GM18507 (cell line): ENCODE measurements around the gene DARS1.

Source experiments
- DNase-seq: peaks from one replicate; pipeline ENCODE4 v3.0.0; 2011; ENCODE audit warnings: low read depth; ENCODE audit not compliant: insufficient read length; ENCODE audit errors: extremely low spot score
- FAIRE-seq: peaks from 2 replicates; lab custom pipeline; 2011; peaks lifted over from hg19 to GRCh38; lab: Jason Lieb, UNC

Gene DARS1

DNA sequence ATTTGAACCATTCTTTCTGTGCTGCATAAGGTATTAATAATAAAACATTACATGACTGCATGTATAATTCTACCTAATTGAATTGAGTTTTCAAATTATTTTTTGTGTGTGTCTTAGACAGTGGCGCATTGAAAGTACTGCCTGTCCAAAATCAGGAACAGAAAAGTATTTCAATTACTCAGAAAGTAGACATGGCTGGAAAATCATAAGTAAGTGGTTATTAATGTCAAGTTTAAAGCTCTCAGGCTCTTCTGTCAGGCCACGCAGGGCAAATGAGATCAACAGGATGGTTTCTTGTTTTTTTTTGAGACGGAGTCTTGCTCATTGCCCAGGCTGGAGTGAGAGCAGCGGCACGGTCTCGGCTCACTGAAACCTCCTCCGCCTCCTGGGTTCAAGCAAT lies 32.4 kb upstream of the DARS1 start:
- FAIRE-seq (no peak), DNase-seq (no peak)

DNA sequence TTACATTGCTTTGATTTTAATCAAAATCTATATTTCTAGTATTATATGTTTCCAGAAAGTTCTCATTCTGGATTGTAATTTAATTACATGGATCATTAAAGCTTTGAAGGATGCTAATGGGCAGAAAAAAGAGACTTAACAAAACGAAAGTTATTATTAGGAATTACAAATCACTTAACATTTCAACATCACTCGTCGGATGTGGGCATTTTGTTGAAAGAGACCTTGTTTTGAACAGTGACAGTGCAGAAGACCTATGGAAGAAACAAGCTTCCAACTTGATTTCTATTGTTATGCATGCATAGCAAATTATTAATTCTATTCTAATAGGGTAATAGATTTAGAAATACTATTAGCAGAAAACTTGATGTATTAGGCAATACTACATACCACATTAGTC lies 31.4 kb upstream of the DARS1 start:
- DNase-seq, result no peak

DNA sequence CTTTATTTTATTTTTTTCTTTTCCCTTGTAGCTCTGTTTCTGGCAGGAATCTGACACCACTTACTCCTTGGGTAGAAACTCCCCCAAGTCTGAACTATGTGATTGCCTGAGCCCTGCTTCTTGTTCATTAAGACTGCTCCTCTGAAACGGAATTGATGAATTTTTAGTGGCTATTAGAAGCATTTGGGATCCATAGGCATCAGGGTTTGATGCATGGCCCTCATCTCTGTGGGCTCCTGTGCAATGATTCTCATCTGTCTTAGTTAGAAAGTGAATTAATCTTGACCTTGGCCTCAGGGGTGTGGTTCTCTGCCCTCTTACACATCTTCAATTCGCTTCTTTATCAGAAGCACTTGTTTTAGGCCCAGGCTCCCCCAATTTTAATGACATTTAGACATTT lies 31.0 kb upstream of the DARS1 start:
- FAIRE-seq (no peak), DNase-seq (no peak)

More for the DNA sequence above, 31.4 kb upstream of the DARS1 start:
- no peak for FAIRE-seq

DNA sequence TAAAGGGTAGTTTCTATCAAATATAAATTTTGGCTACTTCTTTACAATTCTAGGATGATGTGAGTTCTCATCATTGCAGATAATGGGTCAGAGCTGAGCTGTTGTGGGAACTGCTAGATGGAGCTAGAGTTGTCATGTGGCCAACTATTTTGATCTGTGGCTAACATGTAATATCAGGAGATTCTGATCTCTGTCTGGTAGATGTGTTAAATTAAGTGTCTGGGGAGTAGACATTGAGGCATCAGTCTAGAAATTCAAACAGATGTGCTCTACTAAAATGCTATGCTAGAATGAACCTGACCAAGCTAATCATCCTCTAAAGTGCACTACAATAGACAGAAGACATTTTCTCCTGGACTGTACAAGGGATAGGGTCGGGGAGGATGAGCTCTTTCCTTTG lies 30.3 kb upstream of the DARS1 start:
- DNase-seq (no peak), FAIRE-seq (peak; percentile 78)

DNA sequence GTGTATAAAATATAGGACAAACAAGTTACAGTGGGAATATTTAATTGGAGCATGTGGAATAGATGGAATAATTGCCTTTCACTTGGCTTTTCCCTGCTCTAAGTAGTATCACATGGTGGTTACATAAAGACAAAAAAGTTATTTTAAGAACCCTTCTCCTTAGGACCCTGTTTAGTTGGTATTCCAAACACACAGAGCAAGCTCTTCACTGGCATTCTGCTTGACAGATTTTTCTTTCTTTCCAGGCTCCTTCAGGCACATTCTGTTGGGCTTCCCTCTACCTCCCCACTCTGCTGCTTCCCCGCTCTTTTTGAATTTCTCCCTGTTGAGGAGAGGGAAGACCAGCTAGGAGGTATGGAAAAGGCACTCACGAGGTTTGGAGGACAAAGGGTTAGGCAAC lies 29.0 kb upstream of the DARS1 start:
- FAIRE-seq, result no peak
- no peak for DNase-seq

DNA sequence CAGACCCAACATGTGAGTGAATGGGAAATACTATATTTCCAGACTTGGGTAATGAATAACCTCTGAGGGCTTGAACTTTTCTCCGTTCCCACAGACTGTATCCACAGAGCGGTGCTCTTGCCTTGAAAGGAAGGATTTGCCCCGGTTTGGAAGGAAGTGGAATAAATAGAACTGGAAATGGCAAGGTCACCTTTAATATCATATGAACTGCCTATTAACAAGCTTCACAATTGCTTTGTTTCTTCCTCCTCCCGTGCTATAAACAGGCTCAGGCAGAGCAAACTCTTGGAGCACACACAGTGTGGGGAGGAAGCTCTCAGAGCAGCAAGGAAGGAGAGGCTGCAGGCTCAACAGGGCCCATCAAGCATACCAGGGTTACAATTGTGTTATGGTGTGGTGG lies 28.5 kb upstream of the DARS1 start:
- DNase-seq (no peak), FAIRE-seq (no peak)

DNA sequence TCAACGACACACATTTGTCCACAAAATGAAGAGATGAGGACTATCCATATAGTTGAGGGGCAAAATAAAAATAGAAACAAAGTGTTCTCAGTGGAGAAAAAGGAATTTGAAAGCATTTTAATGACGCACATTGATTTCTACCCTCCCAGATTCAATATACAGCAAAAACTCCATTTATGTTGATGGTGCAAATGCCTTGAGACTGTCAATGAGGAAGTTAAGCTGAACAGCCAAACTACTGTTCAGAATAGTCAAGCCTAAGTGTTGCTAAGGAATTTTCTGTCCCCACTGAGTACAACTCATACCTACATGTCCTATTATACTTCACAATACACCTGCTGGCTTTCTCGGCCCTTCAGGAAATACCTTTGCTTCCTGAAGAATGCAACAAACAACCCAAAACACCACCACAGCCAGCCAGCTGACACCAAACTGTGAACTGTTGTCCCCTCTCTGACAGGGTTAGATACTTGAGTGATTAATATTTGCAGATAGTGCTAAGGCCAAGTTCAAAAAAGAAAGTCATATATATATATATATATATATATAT lies 27.8 kb upstream of the DARS1 start:
- FAIRE-seq (no peak), DNase-seq (no peak)

DNA sequence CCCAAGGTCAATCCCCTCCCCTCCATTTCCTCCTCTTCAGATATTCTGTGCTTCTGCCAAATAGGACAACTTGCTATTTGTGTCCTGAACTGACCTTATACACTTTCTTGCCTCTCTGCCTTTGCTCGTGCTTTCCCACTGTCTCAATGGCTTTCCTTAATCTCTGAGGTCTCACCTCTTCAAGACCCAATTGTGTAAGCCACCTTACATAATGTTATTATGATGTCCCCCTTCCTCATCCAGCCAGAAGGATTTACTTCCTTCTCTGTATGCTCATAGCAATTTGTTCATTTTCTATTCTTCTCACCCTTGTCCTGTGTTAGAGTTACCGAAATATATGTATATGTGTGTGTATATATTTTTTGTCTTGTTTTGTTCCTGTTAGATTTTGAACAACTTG lies 26.9 kb upstream of the DARS1 start:
- DNase-seq, result no peak
- FAIRE-seq, result no peak

DNA sequence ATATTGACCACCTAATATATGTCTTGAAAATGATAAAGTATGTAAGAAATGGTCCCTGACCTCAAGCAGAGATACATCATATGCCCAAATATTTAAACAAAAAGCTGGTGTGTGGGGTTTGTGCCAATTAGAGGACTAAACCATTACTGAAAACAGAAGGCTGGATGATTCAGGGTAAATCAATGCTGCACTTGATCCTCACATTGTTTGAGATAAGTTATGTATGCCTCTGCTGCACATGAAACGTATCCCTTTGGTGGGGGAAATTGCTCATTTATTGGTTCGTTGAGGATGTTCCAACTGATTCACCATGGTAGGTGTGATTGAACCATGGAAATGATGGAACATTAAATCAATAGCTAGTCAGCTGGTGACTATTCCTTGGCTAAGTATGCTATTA lies 24.7 kb upstream of the DARS1 start:
- DNase-seq, result no peak
- FAIRE-seq, result no peak

DNA sequence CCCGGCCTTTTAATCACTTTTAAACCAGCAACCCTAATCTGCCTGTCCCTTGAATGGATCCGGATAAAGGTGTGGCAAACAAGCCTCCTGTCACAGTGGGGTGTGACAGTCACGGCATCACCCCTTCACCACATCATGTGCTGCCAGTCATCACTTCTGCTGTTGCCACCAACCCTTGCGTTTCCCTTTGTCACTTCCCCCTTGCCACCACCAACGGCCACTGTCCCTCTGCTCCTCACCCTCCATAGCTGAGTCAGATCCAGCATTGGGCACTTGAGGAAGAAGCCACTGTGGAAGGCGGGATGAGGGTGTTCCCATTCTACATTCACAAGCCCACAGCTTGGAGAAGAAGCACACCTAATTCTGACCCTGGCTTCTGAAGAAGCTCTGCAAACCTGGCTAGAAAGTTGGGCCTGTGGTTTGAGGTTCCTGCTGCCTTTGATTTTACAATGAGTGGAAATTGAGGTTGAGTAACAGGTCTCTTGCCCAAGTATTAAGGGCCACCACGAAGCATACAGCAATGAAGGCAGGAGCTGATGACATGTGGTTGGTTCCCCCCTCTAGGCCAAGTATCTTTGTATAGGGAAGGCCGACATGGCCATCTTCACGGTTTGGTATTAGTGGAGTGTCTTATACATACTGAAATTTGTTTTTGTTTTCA lies 22.9 kb upstream of the DARS1 start:
- FAIRE-seq, result peak; percentile 15
- DNase-seq, result no peak

DNA sequence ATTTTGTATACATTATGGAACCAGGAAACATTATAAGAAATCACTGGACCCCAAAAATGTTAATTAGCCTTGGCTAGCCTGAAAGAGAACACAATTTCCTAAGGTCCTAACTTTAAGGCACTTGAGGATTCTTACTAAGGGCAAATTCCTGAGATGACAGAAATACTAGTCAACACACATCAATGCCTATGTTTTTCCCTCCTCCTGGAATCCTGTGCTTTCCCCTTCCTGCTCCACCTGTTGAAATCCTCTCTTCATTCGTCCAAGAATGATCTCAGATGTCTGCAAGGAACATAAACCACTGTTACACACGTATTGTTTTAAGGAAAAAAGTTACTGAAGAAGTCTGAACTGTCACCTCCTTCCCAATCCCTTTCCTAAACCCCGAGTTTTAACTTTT lies 21.2 kb upstream of the DARS1 start:
- FAIRE-seq (no peak), DNase-seq (no peak)

DNA sequence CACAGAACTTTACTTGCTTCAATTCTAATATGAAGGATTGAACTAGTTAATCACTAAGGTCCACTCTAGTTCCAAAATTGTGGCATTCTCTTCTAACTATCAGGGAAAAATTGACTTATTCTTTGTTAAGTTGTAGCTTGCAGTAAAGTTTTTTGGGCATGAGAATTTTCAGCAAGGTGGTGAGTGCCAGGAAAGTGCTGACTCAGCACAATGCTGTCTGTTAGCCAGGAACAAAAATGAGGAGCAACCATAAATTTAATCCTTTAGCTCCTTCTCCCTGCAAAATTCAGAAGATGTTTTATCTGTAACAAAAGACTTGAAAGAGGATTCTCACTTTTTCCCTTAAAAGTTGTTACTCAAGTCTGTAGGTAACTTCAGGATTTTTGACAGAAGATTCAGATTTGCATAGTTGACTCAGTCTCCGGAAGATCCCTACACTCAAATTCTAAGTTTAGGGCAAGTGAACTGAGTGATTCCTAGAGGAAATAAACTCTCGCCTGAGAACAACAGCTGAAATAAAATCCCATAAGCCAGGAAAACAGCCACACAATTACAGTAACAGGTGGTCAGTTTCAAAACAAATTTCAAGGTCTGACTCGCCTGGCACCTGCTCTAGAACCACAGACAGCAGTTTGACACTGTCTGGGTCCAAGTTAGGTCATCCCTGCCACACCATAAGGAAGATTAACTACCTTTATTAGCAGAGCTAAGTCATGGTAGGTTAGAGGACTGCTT lies 20.2 kb upstream of the DARS1 start:
- FAIRE-seq, result peak; percentile 76
- no peak for DNase-seq

DNA sequence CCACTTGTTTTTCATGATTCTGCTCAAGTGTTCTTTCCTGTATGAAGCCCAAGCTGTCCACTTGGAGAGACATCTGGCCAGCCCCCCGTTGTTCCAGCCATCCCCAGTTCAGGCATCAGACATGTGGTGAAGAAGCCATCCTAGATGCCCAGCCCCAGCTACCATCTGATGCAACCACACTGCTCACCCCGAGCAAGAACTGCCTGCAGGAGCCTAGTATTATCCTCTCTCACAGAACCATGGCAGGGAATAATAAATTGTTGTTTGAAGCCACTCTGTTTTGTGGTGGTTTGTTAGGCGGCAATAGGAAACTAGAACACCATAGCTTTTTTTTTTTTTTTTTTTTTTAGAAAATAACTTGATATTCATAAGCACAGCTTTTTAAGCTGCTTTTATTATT lies 19.5 kb upstream of the DARS1 start:
- FAIRE-seq (no peak), DNase-seq (no peak)

DNA sequence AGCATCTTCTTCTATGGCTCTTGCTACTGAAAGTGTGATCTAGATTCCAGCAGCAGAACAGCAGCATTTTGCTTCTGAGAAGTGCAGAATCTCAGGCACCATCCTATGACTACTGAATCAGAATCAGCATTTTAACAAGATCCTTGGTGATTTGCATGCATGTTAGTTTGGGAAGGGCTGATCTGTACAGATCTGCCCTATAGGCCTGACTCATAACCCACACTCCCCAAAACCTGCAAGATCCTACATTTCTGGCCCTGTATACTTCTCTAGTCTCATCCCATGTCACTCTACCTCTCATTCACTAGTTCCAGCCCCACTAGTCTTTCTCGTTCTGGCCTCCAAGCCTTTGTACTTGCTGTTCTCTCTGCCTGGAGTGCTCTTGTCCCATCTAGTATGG lies 15.7 kb upstream of the DARS1 start:
- DNase-seq (no peak), FAIRE-seq (peak; percentile 29)

DNA sequence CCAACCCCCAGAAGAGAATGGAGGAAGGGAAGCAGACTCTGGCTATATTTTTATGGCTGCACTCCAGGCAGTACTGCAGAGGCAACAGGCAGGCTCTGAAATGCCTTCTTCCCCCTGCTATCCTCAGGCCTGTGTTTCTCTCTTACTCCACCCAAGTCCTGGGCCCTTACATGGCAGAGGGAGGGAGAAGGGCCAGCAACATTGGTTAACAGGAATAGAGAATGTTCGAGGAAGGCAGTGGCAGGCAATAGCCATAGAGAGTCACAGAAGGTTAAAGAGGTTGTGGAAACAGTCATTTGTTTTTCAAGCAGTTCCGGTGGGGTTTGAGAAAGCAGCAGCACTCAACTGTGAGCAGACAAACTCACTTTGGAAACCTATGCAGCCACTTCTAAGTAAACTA lies 15.1 kb upstream of the DARS1 start:
- FAIRE-seq, result peak; percentile 56
- DNase-seq, result no peak

DNA sequence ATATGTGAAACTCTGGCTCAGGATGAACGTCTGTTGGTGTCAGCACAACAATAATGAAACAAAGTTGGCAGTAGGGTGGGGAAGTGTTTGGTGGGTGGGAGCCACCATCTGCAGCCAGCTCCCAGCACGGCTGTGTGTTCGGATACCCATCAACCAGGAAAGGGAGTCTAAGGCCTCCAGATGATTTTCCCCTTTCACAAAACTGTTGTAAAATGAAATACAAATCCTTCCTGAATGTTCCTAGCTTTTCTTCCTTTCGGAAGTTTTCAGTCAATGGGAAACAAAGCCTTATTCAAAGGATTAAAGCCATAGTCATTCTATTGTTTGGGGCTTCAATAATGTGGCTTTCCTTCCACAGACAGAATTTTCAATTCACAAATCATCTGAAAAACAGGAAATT lies 14.5 kb upstream of the DARS1 start:
- no peak for FAIRE-seq
- DNase-seq, result no peak

DNA sequence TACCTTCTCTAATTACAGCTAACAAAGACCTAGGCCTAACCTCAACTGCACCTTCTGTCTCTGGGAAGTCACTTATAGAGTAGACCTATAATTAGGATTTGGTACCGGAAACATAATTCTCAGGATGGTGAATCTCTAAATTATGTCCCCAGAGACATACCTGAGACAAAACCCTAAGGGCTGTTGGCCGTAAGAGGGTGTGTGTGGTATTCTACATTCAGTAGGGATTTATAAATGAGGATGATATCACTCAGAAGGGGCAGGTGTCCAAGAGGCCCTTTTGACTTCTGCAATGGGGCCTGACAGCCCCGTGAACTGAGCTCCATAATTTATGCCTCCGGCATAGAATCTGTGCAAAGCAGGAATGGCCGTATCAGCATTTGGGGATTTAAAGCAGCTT lies 13.5 kb upstream of the DARS1 start:
- FAIRE-seq, result no peak
- DNase-seq, result no peak

DNA sequence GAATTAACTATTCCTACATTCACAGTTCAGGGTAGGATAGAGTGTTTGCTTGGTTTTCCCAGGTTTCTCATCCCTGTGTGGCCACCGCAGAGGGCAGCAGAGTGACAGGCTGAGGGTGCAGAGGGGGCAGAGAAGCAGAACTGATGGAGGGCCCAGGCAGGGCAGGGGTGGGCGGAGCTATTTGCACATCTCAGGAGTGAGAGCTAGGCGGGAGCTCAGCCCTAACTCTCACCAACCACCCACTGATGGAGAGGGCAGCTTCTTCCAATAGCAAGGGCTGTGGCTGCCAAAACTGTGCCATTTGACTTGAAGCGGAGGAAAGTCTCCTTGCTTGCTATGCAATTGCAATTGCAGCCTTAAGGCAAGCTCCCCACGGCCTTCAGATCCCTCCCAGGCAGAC lies 12.0 kb upstream of the DARS1 start:
- DNase-seq, result no peak
- peak; percentile 44 for FAIRE-seq

DNA sequence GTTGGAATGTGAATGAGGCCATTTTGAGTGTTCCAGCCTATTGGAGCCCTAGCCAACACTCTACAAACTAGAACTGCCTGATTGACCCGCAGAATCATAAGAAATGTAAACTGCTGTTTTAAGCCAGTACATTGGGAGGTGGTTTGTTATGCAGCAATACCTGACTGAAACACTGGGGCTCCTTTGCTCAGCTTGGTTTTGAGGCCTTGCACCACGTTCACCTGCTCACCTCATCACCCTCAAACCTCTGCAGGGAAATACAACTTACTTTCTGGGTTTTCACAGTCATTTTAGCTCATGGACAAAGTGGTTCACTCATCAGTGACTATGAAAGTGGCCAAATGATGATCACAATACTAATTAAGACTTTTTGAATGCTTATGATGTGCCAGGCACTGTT lies 10.9 kb upstream of the DARS1 start:
- FAIRE-seq (no peak), DNase-seq (no peak)

DNA sequence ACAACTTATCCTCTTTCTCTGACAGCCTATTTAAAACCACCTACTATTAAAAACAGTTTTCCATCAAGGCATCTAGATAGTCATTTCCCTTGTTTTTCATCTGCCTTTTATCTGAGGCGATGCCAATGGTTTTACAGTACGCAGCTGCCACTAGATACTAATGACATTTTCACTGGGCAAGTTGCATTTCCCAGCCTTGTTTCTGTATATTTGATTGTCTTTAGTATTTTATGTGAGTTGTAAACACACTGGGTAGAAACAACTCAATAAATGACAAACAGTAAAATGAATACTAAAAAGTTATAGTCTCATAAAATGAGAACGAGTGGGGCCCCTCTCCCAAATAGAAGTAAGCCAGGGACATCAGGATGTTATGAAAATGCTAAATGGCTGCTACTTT lies 8.9 kb upstream of the DARS1 start:
- no peak for FAIRE-seq

DNA sequence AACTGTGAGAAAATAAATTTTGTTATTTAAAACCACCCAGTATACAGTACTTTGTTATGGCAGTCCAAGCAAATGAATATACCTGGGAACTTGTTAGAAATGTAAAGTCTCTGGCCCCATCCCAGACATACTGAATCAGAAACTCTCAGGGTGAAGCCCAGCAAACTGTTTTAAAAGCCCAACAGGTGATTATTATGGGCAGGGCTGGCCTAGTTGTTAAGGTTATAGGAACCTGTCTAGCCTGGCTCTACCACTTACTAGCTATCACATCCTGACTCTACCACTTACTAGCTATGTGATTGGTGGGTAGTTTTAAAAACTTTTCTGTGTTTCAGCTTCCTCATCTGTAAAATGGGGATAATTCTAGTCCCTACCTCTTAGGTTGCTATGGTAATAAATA lies 8.0 kb upstream of the DARS1 start:
- no peak for DNase-seq
- no peak for FAIRE-seq

More for the DNA sequence above, 8.9 kb upstream of the DARS1 start:
- DNase-seq, result no peak
